ENCODE results near the gene MCRS1.

DNA sequence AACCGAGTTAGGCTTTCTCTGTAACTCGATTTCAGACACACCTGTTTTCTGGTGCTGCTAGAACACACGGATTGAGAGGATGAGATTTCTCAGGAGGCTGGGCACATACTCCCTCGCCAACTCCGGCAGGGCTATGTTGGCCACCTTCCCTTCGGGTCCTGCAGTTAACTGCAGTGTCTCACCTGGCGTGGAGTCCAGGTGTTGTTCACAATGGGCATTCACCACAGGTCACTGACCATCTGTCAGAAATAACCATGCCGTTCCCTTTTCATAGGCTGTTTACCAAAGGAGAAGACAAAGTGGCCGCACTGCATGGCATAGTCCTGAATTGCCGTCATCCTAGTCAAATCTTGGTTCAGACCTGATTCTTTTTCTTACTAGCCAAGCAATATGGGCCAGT is 34.6 kb downstream of the MCRS1 start:
- TF ChIP-seq, protein P1, sequence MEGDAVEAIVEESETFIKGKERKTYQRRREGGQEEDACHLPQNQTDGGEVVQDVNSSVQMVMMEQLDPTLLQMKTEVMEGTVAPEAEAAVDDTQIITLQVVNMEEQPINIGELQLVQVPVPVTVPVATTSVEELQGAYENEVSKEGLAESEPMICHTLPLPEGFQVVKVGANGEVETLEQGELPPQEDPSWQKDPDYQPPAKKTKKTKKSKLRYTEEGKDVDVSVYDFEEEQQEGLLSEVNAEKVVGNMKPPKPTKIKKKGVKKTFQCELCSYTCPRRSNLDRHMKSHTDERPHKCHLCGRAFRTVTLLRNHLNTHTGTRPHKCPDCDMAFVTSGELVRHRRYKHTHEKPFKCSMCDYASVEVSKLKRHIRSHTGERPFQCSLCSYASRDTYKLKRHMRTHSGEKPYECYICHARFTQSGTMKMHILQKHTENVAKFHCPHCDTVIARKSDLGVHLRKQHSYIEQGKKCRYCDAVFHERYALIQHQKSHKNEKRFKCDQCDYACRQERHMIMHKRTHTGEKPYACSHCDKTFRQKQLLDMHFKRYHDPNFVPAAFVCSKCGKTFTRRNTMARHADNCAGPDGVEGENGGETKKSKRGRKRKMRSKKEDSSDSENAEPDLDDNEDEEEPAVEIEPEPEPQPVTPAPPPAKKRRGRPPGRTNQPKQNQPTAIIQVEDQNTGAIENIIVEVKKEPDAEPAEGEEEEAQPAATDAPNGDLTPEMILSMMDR (IDR thresholded peaks at IDR 0.05; ENCODE audit: insufficient read depth, low read length, poor library complexity, severe bottlenecking) = no peak
- TF ChIP-seq EZH2phosphoT487 (conservative IDR thresholded peaks at IDR 0.05; ENCODE audit: low read length) = no peak
